ENCODE results near the gene PPP3CA.

DNA sequence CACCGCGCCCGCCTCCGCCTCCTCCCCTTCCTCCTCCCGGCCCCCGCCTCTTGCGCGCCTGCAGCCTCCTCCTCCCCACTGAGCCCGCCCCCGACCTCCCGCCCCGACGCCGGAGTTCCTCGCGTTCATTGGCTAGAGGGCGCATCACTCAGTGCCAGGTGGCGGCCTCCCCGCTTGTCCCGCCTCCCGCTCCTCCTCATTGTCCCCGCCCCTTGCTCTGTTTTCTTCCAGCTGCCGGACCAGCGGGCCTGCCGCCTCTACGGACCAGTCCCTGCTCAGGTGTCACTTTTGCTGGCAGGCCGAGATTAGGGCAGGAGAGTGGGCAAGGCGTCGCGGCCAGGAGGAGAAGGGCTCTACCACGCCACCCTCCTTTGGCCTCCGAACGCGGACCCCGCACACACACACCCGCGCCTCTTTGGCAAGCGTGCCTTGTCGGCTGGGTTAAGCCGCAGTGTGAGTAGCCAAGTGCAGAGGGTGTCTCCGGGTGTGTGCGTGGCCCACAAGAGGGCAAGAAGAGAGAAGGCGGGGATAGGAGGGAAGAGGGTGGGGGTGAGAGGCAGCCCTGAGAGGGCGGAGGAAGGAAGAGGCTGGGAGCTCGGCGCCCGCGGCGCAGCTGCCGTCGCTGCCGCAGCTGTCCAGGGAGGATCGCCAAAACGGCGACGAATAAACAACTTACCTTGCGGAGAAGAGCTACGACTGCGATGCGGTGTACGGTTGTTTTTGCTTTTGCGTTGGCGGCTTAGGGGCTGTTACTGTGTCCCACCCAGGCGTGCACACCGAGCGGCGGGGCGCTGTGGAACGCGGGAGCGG lies 436 bp upstream of the PPP3CA start:
- TF ChIP-seq, protein P1, sequence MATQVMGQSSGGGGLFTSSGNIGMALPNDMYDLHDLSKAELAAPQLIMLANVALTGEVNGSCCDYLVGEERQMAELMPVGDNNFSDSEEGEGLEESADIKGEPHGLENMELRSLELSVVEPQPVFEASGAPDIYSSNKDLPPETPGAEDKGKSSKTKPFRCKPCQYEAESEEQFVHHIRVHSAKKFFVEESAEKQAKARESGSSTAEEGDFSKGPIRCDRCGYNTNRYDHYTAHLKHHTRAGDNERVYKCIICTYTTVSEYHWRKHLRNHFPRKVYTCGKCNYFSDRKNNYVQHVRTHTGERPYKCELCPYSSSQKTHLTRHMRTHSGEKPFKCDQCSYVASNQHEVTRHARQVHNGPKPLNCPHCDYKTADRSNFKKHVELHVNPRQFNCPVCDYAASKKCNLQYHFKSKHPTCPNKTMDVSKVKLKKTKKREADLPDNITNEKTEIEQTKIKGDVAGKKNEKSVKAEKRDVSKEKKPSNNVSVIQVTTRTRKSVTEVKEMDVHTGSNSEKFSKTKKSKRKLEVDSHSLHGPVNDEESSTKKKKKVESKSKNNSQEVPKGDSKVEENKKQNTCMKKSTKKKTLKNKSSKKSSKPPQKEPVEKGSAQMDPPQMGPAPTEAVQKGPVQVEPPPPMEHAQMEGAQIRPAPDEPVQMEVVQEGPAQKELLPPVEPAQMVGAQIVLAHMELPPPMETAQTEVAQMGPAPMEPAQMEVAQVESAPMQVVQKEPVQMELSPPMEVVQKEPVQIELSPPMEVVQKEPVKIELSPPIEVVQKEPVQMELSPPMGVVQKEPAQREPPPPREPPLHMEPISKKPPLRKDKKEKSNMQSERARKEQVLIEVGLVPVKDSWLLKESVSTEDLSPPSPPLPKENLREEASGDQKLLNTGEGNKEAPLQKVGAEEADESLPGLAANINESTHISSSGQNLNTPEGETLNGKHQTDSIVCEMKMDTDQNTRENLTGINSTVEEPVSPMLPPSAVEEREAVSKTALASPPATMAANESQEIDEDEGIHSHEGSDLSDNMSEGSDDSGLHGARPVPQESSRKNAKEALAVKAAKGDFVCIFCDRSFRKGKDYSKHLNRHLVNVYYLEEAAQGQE (IDR thresholded peaks at IDR 0.05; ENCODE audit: insufficient read depth in 1 of 2, low read depth in 2 of 2, low read length in 1 of 2): no peak
- TF ChIP-seq, protein P2, sequence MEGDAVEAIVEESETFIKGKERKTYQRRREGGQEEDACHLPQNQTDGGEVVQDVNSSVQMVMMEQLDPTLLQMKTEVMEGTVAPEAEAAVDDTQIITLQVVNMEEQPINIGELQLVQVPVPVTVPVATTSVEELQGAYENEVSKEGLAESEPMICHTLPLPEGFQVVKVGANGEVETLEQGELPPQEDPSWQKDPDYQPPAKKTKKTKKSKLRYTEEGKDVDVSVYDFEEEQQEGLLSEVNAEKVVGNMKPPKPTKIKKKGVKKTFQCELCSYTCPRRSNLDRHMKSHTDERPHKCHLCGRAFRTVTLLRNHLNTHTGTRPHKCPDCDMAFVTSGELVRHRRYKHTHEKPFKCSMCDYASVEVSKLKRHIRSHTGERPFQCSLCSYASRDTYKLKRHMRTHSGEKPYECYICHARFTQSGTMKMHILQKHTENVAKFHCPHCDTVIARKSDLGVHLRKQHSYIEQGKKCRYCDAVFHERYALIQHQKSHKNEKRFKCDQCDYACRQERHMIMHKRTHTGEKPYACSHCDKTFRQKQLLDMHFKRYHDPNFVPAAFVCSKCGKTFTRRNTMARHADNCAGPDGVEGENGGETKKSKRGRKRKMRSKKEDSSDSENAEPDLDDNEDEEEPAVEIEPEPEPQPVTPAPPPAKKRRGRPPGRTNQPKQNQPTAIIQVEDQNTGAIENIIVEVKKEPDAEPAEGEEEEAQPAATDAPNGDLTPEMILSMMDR (IDR thresholded peaks at IDR 0.05): no peak; the same call in 1 of the 2 replicates
- TF ChIP-seq SIN3A (IDR thresholded peaks at IDR 0.05; ENCODE audit: borderline replicate concordance, insufficient read depth, low read depth, low read length): no peak
